Gastrocnemius medialis (tissue), 4 donors: Measurements from ENCODE around the gene UTS2B.

Experiments used
- POLR2A ChIP-seq, 2 donors: fragments of 450-650 bp; IDR thresholded peaks; one replicate each; pipeline ENCODE4 v1.6.1; 2017; ENCODE audit warnings: antibody characterized with exemption in 2 of 2, mild to moderate bottlenecking in 2 of 2, moderate library complexity in 2 of 2
- TF ChIP-seq, protein P1 (sequence below), 5 experiments: fragments of 450-650 bp in 3 of 5; fragments of 200-600 bp in 2 of 5; sonication (generic) in 2 of 5; IDR thresholded peaks in 4 of 5; conservative IDR thresholded peaks in 1 of 5; 1 replicate in 4 of 5; 2 replicates in 1 of 5; pipeline ENCODE4 v1.5.1; 2016 to 2019; ENCODE audit warnings: antibody characterized with exemption in 5 of 5, mild to moderate bottlenecking in 3 of 5, moderate library complexity in 3 of 5

- TF ChIP-seq, protein P1, sequence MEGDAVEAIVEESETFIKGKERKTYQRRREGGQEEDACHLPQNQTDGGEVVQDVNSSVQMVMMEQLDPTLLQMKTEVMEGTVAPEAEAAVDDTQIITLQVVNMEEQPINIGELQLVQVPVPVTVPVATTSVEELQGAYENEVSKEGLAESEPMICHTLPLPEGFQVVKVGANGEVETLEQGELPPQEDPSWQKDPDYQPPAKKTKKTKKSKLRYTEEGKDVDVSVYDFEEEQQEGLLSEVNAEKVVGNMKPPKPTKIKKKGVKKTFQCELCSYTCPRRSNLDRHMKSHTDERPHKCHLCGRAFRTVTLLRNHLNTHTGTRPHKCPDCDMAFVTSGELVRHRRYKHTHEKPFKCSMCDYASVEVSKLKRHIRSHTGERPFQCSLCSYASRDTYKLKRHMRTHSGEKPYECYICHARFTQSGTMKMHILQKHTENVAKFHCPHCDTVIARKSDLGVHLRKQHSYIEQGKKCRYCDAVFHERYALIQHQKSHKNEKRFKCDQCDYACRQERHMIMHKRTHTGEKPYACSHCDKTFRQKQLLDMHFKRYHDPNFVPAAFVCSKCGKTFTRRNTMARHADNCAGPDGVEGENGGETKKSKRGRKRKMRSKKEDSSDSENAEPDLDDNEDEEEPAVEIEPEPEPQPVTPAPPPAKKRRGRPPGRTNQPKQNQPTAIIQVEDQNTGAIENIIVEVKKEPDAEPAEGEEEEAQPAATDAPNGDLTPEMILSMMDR (IDR thresholded peaks at IDR 0.05 in 4 of 5, conservative IDR thresholded peaks at IDR 0.05 in 1 of 5) = no peak
- no peak for TF ChIP-seq POLR2A (IDR thresholded peaks at IDR 0.05)
Measured at GRCh38 chr3:191380001-191380400, 49.7 kb upstream of the UTS2B start.
